ENCODE measurements around the gene SLC27A2.

DNA sequence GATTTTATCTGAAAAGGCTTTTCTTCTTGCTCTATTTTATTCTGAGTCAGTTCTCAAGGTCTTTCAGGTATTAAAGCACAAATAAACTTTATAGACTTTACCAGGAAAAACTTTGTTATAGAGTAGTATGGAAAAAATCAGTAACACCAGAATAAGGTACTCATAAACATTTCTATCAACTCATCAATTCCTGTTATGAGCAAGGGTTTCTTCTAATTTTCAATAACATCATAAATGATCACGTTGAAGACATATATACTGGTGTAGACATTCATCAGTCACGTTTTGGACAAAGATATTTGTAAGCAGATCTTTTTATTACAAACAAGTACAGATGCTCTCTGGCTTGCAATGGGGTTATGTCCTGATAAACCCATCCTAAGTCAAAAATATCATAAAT lies 93.1 kb downstream of the SLC27A2 start:
- TF ChIP-seq, protein P1, sequence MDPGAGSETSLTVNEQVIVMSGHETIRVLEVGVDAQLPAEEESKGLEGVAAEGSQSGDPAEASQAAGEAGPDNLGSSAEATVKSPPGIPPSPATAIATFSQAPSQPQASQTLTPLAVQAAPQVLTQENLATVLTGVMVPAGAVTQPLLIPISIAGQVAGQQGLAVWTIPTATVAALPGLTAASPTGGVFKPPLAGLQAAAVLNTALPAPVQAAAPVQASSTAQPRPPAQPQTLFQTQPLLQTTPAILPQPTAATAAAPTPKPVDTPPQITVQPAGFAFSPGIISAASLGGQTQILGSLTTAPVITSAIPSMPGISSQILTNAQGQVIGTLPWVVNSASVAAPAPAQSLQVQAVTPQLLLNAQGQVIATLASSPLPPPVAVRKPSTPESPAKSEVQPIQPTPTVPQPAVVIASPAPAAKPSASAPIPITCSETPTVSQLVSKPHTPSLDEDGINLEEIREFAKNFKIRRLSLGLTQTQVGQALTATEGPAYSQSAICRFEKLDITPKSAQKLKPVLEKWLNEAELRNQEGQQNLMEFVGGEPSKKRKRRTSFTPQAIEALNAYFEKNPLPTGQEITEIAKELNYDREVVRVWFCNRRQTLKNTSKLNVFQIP (CRISPR knock-in tag; IDR thresholded peaks at IDR 0.05; ENCODE audit: borderline replicate concordance, low read depth): no peak
- TF ChIP-seq, protein P2, sequence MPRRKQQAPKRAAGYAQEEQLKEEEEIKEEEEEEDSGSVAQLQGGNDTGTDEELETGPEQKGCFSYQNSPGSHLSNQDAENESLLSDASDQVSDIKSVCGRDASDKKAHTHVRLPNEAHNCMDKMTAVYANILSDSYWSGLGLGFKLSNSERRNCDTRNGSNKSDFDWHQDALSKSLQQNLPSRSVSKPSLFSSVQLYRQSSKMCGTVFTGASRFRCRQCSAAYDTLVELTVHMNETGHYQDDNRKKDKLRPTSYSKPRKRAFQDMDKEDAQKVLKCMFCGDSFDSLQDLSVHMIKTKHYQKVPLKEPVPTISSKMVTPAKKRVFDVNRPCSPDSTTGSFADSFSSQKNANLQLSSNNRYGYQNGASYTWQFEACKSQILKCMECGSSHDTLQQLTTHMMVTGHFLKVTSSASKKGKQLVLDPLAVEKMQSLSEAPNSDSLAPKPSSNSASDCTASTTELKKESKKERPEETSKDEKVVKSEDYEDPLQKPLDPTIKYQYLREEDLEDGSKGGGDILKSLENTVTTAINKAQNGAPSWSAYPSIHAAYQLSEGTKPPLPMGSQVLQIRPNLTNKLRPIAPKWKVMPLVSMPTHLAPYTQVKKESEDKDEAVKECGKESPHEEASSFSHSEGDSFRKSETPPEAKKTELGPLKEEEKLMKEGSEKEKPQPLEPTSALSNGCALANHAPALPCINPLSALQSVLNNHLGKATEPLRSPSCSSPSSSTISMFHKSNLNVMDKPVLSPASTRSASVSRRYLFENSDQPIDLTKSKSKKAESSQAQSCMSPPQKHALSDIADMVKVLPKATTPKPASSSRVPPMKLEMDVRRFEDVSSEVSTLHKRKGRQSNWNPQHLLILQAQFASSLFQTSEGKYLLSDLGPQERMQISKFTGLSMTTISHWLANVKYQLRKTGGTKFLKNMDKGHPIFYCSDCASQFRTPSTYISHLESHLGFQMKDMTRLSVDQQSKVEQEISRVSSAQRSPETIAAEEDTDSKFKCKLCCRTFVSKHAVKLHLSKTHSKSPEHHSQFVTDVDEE (CRISPR knock-in tag; IDR thresholded peaks at IDR 0.05): no peak
- TF ChIP-seq TOX (CRISPR knock-in tag; IDR thresholded peaks at IDR 0.05; ENCODE audit: borderline replicate concordance): no peak
- no peak for TF ChIP-seq OSR1 (CRISPR knock-in tag; IDR thresholded peaks at IDR 0.05)

All from SK-N-SH treated with all-trans-retinoic acid at 6 μM for 48 hours (cell line).